Measurements from ENCODE around the gene TMEM63C. TPM values are rescaled to one million over a fixed set of nuclear protein-coding genes. Genes with fewer than 3 reads are reported as not detected.

TMEM63C gene
- total RNA-seq, 1 donor from 2014 or later: 4.7 TPM

GRCh38 chr14:77199590-77199989 is 18.0 kb downstream of the TMEM63C start:
- no peak for ATAC-seq

DNA sequence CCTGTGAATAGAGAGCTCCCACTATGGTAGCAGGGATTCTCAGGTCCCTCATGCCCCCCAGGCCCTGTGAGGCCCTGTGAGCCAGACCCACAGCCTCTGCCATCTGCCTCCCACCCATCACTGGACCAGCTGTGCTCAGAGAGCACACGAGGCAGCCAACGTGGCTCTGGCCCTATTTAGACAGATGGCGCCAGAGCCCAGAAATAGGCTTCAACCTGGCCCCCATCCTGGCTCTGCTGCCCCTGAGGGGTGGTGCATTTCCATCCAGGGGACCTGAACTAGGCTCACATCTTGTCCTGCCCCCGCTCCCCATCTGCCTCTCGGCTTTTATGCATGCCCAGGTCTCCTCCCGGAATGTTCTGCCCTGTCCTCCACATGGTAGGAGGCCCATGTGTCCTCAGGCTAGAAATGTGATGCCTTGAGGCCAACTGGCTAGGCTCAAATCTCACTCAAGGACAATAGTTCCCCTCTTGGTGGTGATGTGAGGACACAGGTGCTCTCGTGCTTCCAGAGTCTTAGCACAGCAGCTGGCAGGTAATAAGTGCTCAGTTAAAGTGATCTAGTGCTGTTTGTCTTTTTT is 18.9 kb downstream of the TMEM63C start:
- ATAC-seq: no peak

DNA sequence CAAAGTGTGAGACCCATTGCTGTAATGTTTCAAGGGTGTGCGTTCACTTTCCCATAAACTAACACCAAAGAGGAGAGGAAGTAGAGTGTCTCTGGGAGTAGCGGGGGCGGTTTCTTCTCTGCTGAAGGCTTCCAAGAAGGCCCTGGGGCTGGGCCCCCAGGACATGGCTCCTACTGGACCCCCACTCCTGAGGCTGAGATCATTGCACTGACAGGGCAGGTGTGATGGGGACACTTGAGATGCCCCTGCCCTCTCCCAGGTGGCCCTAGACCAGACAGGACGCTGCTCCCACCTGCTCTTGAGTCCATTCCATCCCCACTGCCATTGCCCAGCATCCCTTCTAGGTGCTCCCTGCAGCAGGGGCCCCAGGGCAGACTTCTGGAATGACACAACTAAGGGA is 20.1 kb downstream of the TMEM63C start:
- no peak for ATAC-seq

DNA sequence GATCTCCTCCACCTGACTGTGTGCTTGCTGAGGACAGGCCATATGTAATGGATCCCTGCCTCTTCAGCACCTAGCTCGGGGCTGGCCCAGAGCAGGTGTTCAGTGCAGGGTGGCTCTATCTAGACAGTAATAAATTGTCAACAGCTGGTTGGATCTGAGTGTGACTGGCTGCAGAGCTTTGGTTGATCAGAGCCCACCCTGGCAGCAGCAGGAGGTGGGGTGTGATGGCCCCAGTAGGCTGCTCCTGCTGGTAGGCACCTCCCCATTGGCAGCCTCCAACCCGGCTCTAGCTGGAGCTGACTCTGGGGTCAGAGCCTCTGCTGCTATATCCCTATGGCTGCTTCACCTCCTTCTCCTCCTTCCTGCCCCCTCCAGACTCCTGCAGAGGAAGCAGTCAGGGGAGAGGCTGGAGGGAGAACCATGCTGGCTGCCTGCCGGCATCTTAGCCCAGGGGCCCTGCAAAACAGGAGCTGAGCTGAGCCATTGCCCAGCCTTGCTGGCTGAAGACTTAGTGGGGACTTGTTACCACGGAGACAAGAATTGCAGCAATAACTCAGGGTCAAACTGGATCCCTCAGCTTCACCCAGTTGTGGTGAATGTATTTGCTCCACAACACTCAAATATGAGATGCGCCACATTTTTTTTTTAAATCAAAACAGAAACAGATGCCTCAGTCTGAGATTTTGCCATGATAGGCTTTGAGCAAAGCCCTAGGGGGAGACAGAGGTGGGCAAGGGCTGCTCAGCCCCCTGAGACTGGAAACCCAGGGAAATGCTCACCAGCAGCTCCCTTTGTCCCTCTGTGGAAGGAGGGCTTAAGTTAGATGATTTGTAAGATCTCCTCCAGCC is 22.2 kb downstream of the TMEM63C start:
- ATAC-seq: no peak

DNA sequence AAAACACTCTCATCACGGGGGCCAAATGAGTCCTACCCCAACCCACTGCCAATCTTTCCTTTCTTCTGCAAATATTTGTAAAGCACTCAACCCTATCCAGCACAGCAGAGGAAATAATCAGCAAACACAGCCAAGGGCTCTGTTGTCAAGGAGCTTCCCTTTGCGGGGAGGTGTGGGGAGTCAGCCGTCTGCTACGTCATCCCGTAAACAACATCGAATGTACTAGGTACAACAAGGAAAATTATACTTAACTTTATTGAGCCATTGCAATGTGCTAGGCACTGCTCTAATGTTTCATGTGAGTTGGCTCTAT is 22.8 kb downstream of the TMEM63C start:
- ATAC-seq: no peak

DNA sequence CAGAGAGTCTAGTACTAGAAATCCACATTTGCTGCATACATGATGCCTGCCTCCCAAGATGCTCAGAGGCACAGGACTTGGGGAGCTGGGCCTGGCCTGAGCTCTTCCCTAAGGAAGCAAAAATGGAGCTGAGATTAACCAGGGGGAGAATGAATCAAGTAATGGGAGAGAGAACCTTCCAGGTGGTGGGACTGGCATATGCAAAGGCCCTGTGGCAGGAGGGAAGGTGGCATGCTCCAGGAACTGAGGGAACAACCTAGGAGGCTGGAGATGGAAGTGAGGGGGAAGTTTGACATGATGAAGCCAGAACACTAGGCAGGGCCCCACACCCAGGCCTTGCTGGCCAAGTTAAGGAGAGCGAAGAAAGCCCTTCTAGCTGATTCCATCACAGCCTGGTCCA is 23.3 kb downstream of the TMEM63C start:
- no peak for ATAC-seq

DNA sequence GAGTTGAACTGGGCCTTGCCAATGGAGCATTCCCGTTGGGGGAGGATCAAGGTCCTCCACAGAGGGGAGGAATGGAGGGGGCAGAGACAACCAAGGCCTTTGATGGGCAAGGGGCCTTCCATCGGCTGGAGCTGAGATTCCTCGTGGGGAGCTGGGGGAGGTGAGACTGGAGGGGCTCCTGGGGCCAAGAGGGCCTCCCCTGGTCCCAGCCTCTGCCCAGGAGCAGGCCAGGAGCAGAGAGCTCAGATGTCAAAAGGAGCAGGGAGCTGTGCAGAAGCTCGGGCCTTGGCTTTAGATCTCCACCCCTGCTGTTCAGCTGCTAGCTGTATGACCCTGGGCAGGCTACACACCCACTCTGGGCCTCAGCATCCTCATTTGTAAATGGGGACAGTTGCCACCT is 24.0 kb downstream of the TMEM63C start:
- ATAC-seq: no peak

- ATAC-seq: no peak
Measured at GRCh38 chr14:77206261-77206824, 24.7 kb downstream of the TMEM63C start.

DNA sequence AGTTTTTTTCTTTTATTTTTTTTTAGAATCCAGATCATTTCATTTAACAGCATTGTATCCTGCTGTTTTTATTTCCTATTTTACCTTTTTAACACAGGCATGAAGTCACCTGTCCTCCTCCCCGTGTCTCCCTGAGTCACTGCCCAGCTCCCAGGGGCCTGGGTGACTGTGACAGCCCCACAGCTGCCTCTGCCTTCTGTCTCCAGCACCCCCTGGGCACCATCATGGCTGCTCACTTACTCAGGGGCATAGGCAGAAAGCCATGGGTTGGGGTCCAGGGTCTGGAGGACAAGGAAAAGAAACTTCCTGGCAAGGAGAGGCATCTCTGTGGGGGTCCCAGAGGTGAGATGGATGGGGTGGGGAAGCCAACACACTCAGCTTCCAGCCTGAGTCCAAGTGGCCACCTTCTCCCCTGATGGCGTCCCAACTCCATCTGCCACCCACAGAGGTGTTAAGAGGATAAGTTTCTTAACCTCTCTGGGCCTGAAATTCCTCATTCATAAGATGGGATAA is 25.3 kb downstream of the TMEM63C start:
- no peak for ATAC-seq

DNA sequence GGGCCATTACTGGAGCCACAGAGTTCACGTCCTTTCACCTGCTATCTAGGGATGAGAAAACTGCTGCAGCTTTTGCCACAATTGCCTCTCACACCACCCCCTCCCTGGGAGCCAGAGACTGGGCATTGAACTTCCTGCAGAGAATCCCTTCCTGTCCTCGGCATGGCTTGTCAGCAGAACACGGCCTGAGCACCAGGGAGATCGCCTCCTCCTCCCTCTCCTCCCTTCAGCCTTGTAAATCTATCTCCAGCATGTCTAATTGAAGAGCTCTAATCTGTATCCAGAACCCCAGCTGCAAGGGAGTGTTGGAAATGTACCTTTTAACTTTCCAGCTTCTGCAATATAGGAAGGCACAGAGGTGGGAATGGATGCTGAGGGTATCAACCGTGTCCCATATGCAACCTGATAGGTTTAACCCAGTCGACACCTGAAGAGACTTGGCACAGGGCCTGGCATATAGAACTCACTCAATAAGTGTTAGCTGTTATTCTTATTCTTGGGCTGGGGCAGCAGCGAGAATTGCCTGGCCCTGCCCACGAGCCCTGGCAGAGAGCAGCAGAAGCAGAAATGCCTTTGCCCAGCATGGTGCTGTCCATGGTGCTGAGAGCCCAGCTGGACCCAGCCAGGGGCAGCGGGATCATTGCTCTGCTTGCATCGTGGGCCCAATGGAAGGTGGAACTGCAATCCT is 26.8 kb downstream of the TMEM63C start:
- peak; percentile 72 for ATAC-seq

GRCh38 chr14:77208979-77209318 is 27.4 kb downstream of the TMEM63C start:
- ATAC-seq: no peak

DNA sequence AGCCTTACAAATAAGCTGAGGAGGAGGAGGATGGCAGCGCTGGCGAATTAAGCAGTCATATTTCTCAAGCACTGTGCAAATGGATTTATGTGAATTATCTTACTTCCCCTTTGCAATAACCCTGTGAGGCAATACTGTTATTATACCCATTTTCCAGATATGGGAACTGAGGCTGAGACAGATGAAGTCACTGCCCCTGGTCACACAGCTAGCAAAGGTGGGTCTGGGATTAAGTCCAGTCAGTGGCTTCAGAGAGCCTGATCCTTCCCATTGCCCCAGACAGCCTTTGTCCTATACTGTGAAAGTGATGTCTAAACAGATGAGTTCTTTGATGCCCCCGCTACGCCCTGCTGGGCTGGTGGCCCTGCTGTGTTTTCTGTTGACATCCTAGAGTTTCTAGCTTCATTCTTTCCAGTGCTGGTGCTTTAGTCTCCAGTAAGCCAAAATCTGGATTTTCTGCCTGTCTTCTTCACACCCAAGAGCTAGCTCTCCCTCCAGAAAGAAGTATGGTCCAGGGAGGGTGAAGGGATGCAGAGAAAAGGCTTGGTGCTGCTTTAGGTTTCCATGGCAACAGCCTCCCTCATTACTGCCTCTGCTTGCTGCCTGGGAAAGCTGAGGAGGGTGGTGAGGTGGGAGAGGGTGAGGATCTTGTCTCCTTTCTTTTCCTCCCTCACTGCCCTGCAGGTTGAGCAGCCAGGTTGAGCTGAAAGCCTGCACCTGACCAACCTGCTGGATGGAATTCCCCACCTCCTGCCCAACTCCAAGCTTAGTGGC is 30.7 kb downstream of the TMEM63C start:
- ATAC-seq: no peak

GRCh38 chr14:77212943-77213678 is 31.5 kb downstream of the TMEM63C start:
- peak; percentile 78 for ATAC-seq

DNA sequence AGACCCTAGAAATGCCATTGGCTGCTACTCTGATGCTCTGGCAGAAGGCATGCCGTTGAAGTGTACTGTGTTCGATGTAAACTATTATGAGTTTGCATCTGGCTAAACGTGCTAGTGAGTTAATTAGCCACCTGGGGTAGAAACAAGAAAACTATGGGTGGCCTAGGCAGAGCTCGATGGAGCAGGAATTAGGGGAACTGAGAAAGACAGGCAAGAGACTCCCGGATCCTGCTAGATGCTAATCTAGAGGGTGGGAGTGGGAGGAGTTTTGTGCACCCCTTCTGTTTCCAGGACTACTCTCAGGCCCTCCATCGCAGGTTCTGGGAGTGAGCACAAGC is 32.0 kb downstream of the TMEM63C start:
- ATAC-seq: no peak

- ATAC-seq: no peak
Measured at GRCh38 chr14:77214216-77214615, 32.6 kb downstream of the TMEM63C start.

GRCh38 chr14:77217551-77217950 is 36.0 kb downstream of the TMEM63C start:
- ATAC-seq: no peak

GRCh38 chr14:77219591-77219990 is 38.0 kb downstream of the TMEM63C start:
- no peak for ATAC-seq

- no peak for ATAC-seq
Measured at GRCh38 chr14:77220246-77221017, 38.8 kb downstream of the TMEM63C start.

DNA sequence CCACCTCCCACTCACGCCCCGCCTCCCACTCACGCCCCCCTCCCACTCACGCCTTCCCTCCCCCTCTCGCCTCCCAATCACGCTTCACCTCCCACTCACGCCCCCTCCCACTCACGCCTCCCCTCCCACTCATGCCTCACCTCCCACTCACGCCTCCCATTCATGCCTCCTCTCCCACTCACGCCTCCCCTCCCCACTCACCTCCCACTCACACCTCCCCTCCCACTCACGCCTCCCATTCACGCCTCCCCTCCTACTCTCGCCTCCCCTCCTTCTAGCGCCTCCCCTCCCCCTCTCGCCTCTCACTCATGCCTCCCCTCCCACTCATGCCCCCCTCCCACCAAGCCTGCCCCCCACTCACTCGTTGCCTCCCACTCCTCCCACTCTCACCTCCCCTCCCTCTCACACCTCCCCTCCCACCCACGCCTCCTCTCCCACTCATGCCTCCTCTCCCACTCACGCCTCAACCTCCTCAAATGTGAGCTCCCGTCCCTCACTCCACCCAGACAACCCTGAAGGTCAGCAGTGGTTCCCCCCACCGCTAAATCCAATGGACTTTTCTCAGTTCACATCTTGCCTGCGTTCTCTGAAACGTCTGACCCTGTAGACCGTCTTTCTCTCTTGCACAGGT is 39.8 kb downstream of the TMEM63C start:
- no peak for ATAC-seq

- no peak for ATAC-seq
Measured at GRCh38 chr14:77222546-77223225, 41.1 kb downstream of the TMEM63C start.
